Adrenal gland (tissue), 12 donors: ENCODE data around the gene AHNAK. TPM values are rescaled to one million over a fixed set of nuclear protein-coding genes. Genes with fewer than 3 reads are reported as not detected.

ENCODE experiments used
- DNase-seq, 7 donors: peaks; one replicate each; pipeline ENCODE4 v3.0.0-alpha.2; 2019 to 2020
- H3K27ac ChIP-seq, 5 donors: fragments of 200-600 bp; sonication (generic) in 4 of 5; 1 replicate in 3 of 5; 2 replicates in 2 of 5; pipeline versions ENCODE4 v1.5.1 to v1.8.0; 2016 to 2020; ENCODE audit warnings: mild to moderate bottlenecking in 1 of 5
- H3K27me3 ChIP-seq: fragments of 200-600 bp; 2 replicates; pipeline ENCODE4 v1.8.0; 2021
- H3K36me3 ChIP-seq, 2 donors: fragments of 200-600 bp; replicated peaks in 1 of 2; 1 replicate in 1 of 2; 2 replicates in 1 of 2; pipeline versions ENCODE4 v1.5.1 to v1.8.0; 2018 to 2022
- H3K4me1 ChIP-seq, 2 donors: fragments of 200-600 bp; replicated peaks in 1 of 2; 1 replicate in 1 of 2; 2 replicates in 1 of 2; pipeline versions ENCODE4 v1.5.1 to v1.8.0; 2018 to 2021
- H3K4me3 ChIP-seq, 4 donors: fragments of 200-600 bp; sonication (generic) in 3 of 4; one replicate each; pipeline ENCODE4 v1.5.1; 2016 to 2018
- H3K9me3 ChIP-seq, 3 donors: fragments of 200-600 bp; sonication (generic) in 1 of 3; replicated peaks in 1 of 3; 1 replicate in 2 of 3; 2 replicates in 1 of 3; pipeline versions ENCODE4 v1.5.1 to v1.8.0; 2016 to 2021
- CTCF ChIP-seq, 6 experiments: fragments of 450-650 bp in 4 of 6; fragments of 200-600 bp in 2 of 6; sonication (generic) in 1 of 6; IDR thresholded peaks; 1 replicate in 5 of 6; 2 replicates in 1 of 6; pipeline versions ENCODE4 v1.5.1 to v1.8.0; 2016 to 2021; ENCODE audit warnings: antibody characterized with exemption in 6 of 6, mild to moderate bottlenecking in 2 of 6, moderate library complexity in 1 of 6
- POLR2A ChIP-seq, 2 donors: fragments of 450-650 bp; IDR thresholded peaks; one replicate each; pipeline ENCODE4 v1.6.1; 2017; ENCODE audit warnings: antibody characterized with exemption in 2 of 2, mild to moderate bottlenecking in 2 of 2, moderate library complexity in 1 of 2
- WGBS, 4 donors: extraction: QIAGEN DNeasy Blood & Tissue Kit in 2 of 4; methylation state at CpG; one replicate each; pipeline versions ENCODE4 v1.1.5 to v1.1.7; 2013 to 2017; 5-methylcytosine and 5-hydroxymethylcytosine counted together
- intact Hi-C, 2 donors: fragments of 100-400 bp; cut with DNase I; formaldehyde crosslinking; loops; one replicate each; pipeline versions ENCODE4 v1.14.1 to v1.15.0; 2022 to 2023
- polyA plus RNA-seq, 3 donors: library from polyadenylated mRNA; stranded (reverse); fragments of 200-250 nt in 2 of 3; fragments of 350-450 nt in 1 of 3; fragmentation: Illumina TruSeq in 1 of 3; extraction: RNeasy Lipid Tissue Mini Kit (QIAGEN cat#74804) in 1 of 3; gene quantifications; one replicate each; pipeline ENCODE4 v1.2.3, GENCODE V29; 2013 to 2014
- total RNA-seq, 9 donors: library from RNA; depleted of rRNA in 4 of 9; stranded (reverse); fragments of >200 nt in 4 of 9; fragments of 120-200 nt in 1 of 9; fragmentation: NEBNext Ultra II Directional in 1 of 9; extraction: Animal tissue kit (Norgen Biotek cat#: 25700) in 1 of 9; gene quantifications; one replicate each; pipeline versions ENCODE4 v1.1.0 to v1.2.4, GENCODE V29; 2013 to 2023
- donor health status: healthy with polysubstance abuse.
- donor health status: Bipolar disorder and iron deficiency.
- donor health status: DM: yes; HTN: yes; CAD: no.
- donor health status: DM: no; HTN: no; CAD: no.
- donor health status: DM: no; HTN: no; CAD: no.
- donor health status: DM: yes; HTN: yes; CAD: no.

AHNAK gene
- total and polyA plus RNA-seq, 12 donors = 32.0 to 307 (median 175) TPM

- intact Hi-C loops = no loop called here
- TF ChIP-seq POLR2A (IDR thresholded peaks at IDR 0.05) = no peak
- TF ChIP-seq CTCF (IDR thresholded peaks at IDR 0.05) = no peak
- Histone ChIP-seq H3K27me3 (no peaks in the 10 kb centered on the region), H3K4me1 (peaks cover 0 to 10% of the 10 kb centered on the region in 2 donors), H3K9me3 (no peaks in the 10 kb centered on the region), H3K36me3 (no peaks in the 10 kb centered on the region), H3K4me3 (no peak overlapping the region), H3K27ac (no peak overlapping the region)
- DNase-seq = no peak
- WGBS, 4 donors = 67 to 79% (median 71%) methylated on average over 4 of the region's 4 CpGs
Observed at GRCh38 chr11:62406034-62406433, 140.6 kb downstream of the AHNAK start.

- DNase-seq = no peak
- Histone ChIP-seq H3K4me3 (no peak overlapping the region), H3K4me1 (peaks cover 0 to 17% of the 10 kb centered on the region in 2 donors), H3K36me3 (no peaks in the 10 kb centered on the region), H3K27ac (no peak overlapping the region), H3K27me3 (no peaks in the 10 kb centered on the region), H3K9me3 (no peaks in the 10 kb centered on the region)
- intact Hi-C loops = no loop called here
- WGBS, 4 donors = 79 to 89% (median 85%) methylated on average over 5 of the region's 5 CpGs
- TF ChIP-seq CTCF (IDR thresholded peaks at IDR 0.05) (no peak), POLR2A (IDR thresholded peaks at IDR 0.05) (no peak)
Observed at GRCh38 chr11:62404901-62405300, 141.7 kb downstream of the AHNAK start.

GRCh38 chr11:62404435-62404834, 142.2 kb downstream of the AHNAK start:
- H3K27me3 ChIP-seq = no peaks in the 10 kb centered on the region
- H3K4me1 ChIP-seq = peaks cover 0 to 18% of the 10 kb centered on the region in 2 donors
- H3K9me3 ChIP-seq = no peaks in the 10 kb centered on the region
- intact Hi-C loops = no loop called here
- DNase-seq = no peak
- TF ChIP-seq POLR2A (IDR thresholded peaks at IDR 0.05) = no peak
- no peak for TF ChIP-seq CTCF (IDR thresholded peaks at IDR 0.05)
- no peak overlapping the region for H3K27ac ChIP-seq
- no peak overlapping the region for H3K4me3 ChIP-seq
- H3K36me3 ChIP-seq = no peaks in the 10 kb centered on the region
- 88 to 100% (median 95%) methylated on average over 6 of the region's 6 CpGs for WGBS, 4 donors

GRCh38 chr11:62402960-62403730, 143.5 kb downstream of the AHNAK start:
- H3K9me3 ChIP-seq = no peaks in the 10 kb centered on the region
- peaks cover 0 to 25% of the 10 kb centered on the region in 2 donors for H3K4me1 ChIP-seq
- intact Hi-C loops = no loop called here
- TF ChIP-seq CTCF (IDR thresholded peaks at IDR 0.05) = no peak
- no peak for TF ChIP-seq POLR2A (IDR thresholded peaks at IDR 0.05)
- no peak for DNase-seq
- no peaks in the 10 kb centered on the region for H3K36me3 ChIP-seq
- 82 to 89% (median 86%) methylated on average over 12 of the region's 12 CpGs for WGBS, 4 donors
- H3K27ac ChIP-seq = peak overlapping the region in 1 of 5 donors; percentile 88
- H3K4me3 ChIP-seq = no peak overlapping the region
- no peaks in the 10 kb centered on the region for H3K27me3 ChIP-seq
